WTC11 (cell line): ENCODE measurements around the gene BLCAP. TPM values are rescaled to one million over a fixed set of nuclear protein-coding genes. Genes with fewer than 3 reads are reported as not detected.
"Not testable (repeated sequence)": the region's sequence is repeated elsewhere in the genome, so short reads cannot be mapped to it uniquely, and the experiment has no call there.

Source experiments
- ATAC-seq: fragments of 200-7000 bp; cut with Tn5 transposase; 2 replicates; pipeline ENCODE4 v1.10.0; 2021; ENCODE audit warnings: mild to moderate bottlenecking, moderate library complexity
- CTCF ChIA-PET: fragments of 300-600 bp; sonication (Branson Sonifier 250); formaldehyde crosslinking; loops from one replicate; lab custom pipeline; 2021; ENCODE audit warnings: antibody characterized with exemption; lab: Charles Lee
- POLR2A ChIA-PET: fragments of 350-600 bp; sonication (Branson Sonifier 250); formaldehyde crosslinking; loops from one replicate; lab custom pipeline; 2021; ENCODE audit warnings: antibody characterized with exemption; lab: Charles Lee
- DNase-seq: peaks from one replicate; pipeline ENCODE4 v3.0.0; 2021; ENCODE audit warnings: low spot score
- H3K27ac Mint-ChIP-seq: 2 replicates; pipeline ENCODE4 v1.8.0; 2021; ENCODE audit warnings: mixed read lengths
- H3K27me3 Mint-ChIP-seq: 2 replicates; pipeline ENCODE4 v1.8.0; 2021; ENCODE audit warnings: low read depth, mild to moderate bottlenecking, moderate library complexity, mixed read lengths
- H3K36me3 Mint-ChIP-seq: 2 replicates; pipeline ENCODE4 v1.8.0; 2021; ENCODE audit warnings: mixed read lengths
- H3K4me1 Mint-ChIP-seq: 2 replicates; pipeline ENCODE4 v1.8.0; 2022; ENCODE audit warnings: mixed read lengths
- H3K4me3 Mint-ChIP-seq: 2 replicates; pipeline ENCODE4 v1.8.0; 2021; ENCODE audit warnings: mild to moderate bottlenecking, moderate library complexity, mixed read lengths
- H3K9me3 Mint-ChIP-seq: 2 replicates; pipeline ENCODE4 v1.8.0; 2021; ENCODE audit warnings: mixed read lengths
- AFF4 ChIP-seq: sonication (generic); formaldehyde crosslinking; IDR thresholded peaks from 2 replicates; pipeline ENCODE4 v1.8.1; 2023; ENCODE audit warnings: mild to moderate bottlenecking, missing genetic modification reagents, borderline replicate concordance
- ATF1 ChIP-seq: sonication (generic); formaldehyde crosslinking; IDR thresholded peaks from 2 replicates; pipeline ENCODE4 v1.8.1; 2023; ENCODE audit warnings: mild to moderate bottlenecking, moderate library complexity, missing genetic modification reagents
- CREM ChIP-seq: sonication (generic); formaldehyde crosslinking; IDR thresholded peaks from 2 replicates; pipeline ENCODE4 v1.8.1; 2022; ENCODE audit warnings: mild to moderate bottlenecking, missing genetic modification reagents, moderate library complexity
- ETV6 ChIP-seq: sonication (generic); formaldehyde crosslinking; IDR thresholded peaks from 2 replicates; pipeline ENCODE4 v1.8.1; 2022; ENCODE audit warnings: mild to moderate bottlenecking, missing genetic modification reagents
- HMGXB4 ChIP-seq: sonication (generic); formaldehyde crosslinking; IDR thresholded peaks from 2 replicates; pipeline ENCODE4 v1.8.1; 2023; ENCODE audit warnings: mild to moderate bottlenecking, moderate library complexity, missing genetic modification reagents
- IRF2 ChIP-seq: sonication (generic); formaldehyde crosslinking; IDR thresholded peaks from 2 replicates; pipeline ENCODE4 v1.8.0; 2022; ENCODE audit warnings: low read depth, missing genetic modification reagents, borderline replicate concordance
- JAZF1 ChIP-seq: fragments of 250-450 bp; sonication (Bioruptor Pico); IDR thresholded peaks from 2 replicates; pipeline ENCODE4 v1.9.0; 2021; ENCODE audit warnings: moderate library complexity, mild to moderate bottlenecking, inconsistent platforms
- SMAD3 ChIP-seq: sonication (generic); formaldehyde crosslinking; IDR thresholded peaks from 2 replicates; pipeline ENCODE4 v1.8.0; 2022; ENCODE audit warnings: missing genetic modification reagents, mild to moderate bottlenecking, borderline replicate concordance
- TCF7 ChIP-seq: sonication (generic); formaldehyde crosslinking; IDR thresholded peaks from 2 replicates; pipeline ENCODE4 v1.8.0; 2022; ENCODE audit warnings: mild to moderate bottlenecking, low read depth, missing genetic modification reagents, moderate library complexity
- TEAD1 ChIP-seq: sonication (generic); formaldehyde crosslinking; IDR thresholded peaks from 2 replicates; pipeline ENCODE4 v1.8.0; 2022; ENCODE audit warnings: mild to moderate bottlenecking, missing genetic modification reagents
- ZNF396 ChIP-seq: fragments of 250-450 bp; sonication (Bioruptor Pico); IDR thresholded peaks from 2 replicates; pipeline ENCODE4 v1.8.0; 2021; ENCODE audit warnings: mild to moderate bottlenecking, moderate library complexity, borderline replicate concordance
- ZNF423 ChIP-seq: fragments of 250-450 bp; sonication (Bioruptor Pico); IDR thresholded peaks from 2 replicates; pipeline ENCODE4 v2.1.2; 2022; ENCODE audit warnings: mild to moderate bottlenecking, moderate library complexity
- ZNF671 ChIP-seq: fragments of 250-450 bp; sonication (Bioruptor Pico); IDR thresholded peaks from 2 replicates; pipeline ENCODE4 v1.8.0; 2021; ENCODE audit warnings: mild to moderate bottlenecking
- total RNA-seq: library from RNA; stranded (reverse); gene quantifications from 3 replicates; pipeline ENCODE4 v1.2.3, GENCODE V29; 2021
- TF ChIP-seq, protein P1 (sequence below): sonication (generic); formaldehyde crosslinking; IDR thresholded peaks from 2 replicates; pipeline ENCODE4 v1.8.1; 2022; ENCODE audit warnings: missing genetic modification reagents, borderline replicate concordance
- TF ChIP-seq, protein P2 (sequence below): fragments of 250-450 bp; sonication (Bioruptor Pico); IDR thresholded peaks from 2 replicates; pipeline ENCODE4 v2.1.2; 2022; ENCODE audit warnings: mild to moderate bottlenecking, moderate library complexity
- TF ChIP-seq, protein P3 (sequence below): sonication (generic); formaldehyde crosslinking; IDR thresholded peaks from 2 replicates; pipeline ENCODE4 v1.8.1; 2023; ENCODE audit warnings: mild to moderate bottlenecking, missing genetic modification reagents

The BLCAP gene
- total RNA-seq, 1 experiment from 2014 or later: 85.6 TPM

DNA sequence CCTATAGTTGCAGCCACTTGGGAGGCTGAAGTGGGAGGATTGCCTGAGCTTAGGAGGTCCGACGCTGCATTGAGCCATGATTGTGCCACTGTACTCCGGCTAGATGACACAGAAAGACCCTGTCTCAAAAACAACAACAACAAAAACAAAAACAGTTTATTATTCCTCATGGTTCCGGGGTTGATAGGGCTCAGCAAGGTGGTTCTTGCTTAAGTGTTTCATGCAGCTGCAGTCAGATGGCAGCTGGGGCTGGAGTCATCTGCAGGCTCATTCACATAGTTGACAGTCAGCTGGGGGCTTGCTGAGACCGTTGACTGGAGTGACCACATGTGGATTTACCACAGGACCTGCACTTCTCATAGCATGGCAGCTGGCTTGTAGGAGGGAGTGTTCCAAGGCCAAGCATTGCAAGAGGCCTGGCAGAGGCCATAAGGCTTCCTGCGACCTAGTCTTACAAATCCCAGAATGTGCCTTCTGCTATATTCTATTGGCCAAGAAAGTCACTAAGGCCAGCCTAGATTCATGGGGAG is 35.5 kb downstream of the BLCAP start:
- Mint-ChIP-seq H3K27ac (no peak overlapping the region), H3K27me3 (no peaks in the 10 kb centered on the region; the same call in 1 of the 2 replicates), H3K4me3 (no peak overlapping the region), H3K36me3 (0 out of 2 replicates have a peak, but pooled peaks cover 3% of the 10 kb centered on the region), H3K4me1 (peaks cover 9% of the 10 kb centered on the region), H3K9me3 (peaks cover 11% of the 10 kb centered on the region)
- CTCF ChIA-PET: interaction anchor here (0.6 to 0.8 kb wide), 2 partner anchors 10 to 70 kb away, joined by 3 read pairs; no protein-coding TSS in a partner anchor
- TF ChIP-seq SMAD3 (CRISPR knock-in tag): no peak
- TF ChIP-seq ATF1: no peak
- TF ChIP-seq JAZF1: no peak
- TF ChIP-seq ETV6: no peak
- no peak for TF ChIP-seq HMGXB4
- TF ChIP-seq, protein P1, sequence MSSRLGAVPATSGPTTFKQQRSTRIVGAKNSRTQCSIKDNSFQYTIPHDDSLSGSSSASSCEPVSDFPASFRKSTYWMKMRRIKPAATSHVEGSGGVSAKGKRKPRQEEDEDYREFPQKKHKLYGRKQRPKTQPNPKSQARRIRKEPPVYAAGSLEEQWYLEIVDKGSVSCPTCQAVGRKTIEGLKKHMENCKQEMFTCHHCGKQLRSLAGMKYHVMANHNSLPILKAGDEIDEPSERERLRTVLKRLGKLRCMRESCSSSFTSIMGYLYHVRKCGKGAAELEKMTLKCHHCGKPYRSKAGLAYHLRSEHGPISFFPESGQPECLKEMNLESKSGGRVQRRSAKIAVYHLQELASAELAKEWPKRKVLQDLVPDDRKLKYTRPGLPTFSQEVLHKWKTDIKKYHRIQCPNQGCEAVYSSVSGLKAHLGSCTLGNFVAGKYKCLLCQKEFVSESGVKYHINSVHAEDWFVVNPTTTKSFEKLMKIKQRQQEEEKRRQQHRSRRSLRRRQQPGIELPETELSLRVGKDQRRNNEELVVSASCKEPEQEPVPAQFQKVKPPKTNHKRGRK (CRISPR knock-in tag): no peak
- no peak for TF ChIP-seq ZNF423 (CRISPR knock-in tag)
- ATAC-seq: no peak
- DNase-seq: no peak
- POLR2A ChIA-PET: no interaction called here

- DNase-seq (no peak), ATAC-seq (no peak)
- Mint-ChIP-seq H3K4me1 (peaks cover 22% of the 10 kb centered on the region), H3K4me3 (no peak overlapping the region), H3K36me3 (0 out of 2 replicates have a peak, but pooled peaks cover 3% of the 10 kb centered on the region), H3K27ac (no peak overlapping the region), H3K27me3 (no peaks in the 10 kb centered on the region; the same call in 1 of the 2 replicates), H3K9me3 (peaks cover 11% of the 10 kb centered on the region)
- ChIA-PET CTCF (no interaction called here), POLR2A (no interaction called here)
- 0 out of 2 replicates have a peak, but pooled peaks have one; percentile 40 for TF ChIP-seq ZNF671 (CRISPR knock-in tag)
- TF ChIP-seq, protein P2, sequence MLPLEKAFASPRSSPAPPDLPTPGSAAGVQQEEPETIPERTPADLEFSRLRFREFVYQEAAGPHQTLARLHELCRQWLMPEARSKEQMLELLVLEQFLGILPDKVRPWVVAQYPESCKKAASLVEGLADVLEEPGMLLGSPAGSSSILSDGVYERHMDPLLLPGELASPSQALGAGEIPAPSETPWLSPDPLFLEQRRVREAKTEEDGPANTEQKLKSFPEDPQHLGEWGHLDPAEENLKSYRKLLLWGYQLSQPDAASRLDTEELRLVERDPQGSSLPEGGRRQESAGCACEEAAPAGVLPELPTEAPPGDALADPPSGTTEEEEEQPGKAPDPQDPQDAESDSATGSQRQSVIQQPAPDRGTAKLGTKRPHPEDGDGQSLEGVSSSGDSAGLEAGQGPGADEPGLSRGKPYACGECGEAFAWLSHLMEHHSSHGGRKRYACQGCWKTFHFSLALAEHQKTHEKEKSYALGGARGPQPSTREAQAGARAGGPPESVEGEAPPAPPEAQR (CRISPR knock-in tag): no peak
These were observed 36.9 kb downstream of the BLCAP start for GRCh38 chr20:37490663-37491350.

DNA sequence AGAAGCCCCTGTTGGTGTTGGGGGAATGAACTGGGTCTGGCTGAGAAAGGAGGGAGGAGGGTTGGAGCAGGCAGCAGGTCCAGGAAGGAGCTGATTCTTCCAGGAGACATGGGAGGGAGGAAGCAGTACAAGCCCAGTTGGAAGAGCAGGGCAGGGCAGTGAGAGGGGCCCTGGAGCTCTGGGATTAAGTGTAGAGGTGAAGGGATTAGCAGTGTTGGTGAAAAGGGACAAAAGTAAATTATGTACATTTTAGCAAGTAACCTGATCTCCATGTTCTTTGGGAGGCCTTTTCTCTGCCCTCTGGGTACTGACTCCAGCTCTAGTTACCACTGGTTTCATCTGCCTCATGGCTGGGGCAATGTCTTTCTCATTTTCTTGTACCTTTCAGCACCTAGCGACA is 41.5 kb downstream of the BLCAP start:
- H3K27ac Mint-ChIP-seq, H3K4me3 Mint-ChIP-seq, H3K27me3 Mint-ChIP-seq, DNase-seq, POLR2A ChIA-PET, CTCF ChIA-PET: not testable (repeated sequence)
- Mint-ChIP-seq H3K36me3 (peaks cover 14% of the 10 kb centered on the region), H3K4me1 (peaks cover 30% of the 10 kb centered on the region), H3K9me3 (peaks cover 30% of the 10 kb centered on the region)
- peak; percentile 64 for ATAC-seq

- CTCF ChIA-PET: interaction anchor here (1.2 kb wide), 1 partner anchor 214 kb away, joined by 3 read pairs; no protein-coding TSS in a partner anchor
- TF ChIP-seq ZNF396 (no peak), IRF2 (no peak), CREM (CRISPR knock-in tag) (no peak), TCF7 (no peak), TEAD1 (CRISPR knock-in tag) (no peak), AFF4 (CRISPR knock-in tag) (no peak)
- TF ChIP-seq, protein P3, sequence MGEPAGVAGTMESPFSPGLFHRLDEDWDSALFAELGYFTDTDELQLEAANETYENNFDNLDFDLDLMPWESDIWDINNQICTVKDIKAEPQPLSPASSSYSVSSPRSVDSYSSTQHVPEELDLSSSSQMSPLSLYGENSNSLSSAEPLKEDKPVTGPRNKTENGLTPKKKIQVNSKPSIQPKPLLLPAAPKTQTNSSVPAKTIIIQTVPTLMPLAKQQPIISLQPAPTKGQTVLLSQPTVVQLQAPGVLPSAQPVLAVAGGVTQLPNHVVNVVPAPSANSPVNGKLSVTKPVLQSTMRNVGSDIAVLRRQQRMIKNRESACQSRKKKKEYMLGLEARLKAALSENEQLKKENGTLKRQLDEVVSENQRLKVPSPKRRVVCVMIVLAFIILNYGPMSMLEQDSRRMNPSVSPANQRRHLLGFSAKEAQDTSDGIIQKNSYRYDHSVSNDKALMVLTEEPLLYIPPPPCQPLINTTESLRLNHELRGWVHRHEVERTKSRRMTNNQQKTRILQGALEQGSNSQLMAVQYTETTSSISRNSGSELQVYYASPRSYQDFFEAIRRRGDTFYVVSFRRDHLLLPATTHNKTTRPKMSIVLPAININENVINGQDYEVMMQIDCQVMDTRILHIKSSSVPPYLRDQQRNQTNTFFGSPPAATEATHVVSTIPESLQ: no peak
These were observed 43.3 kb downstream of the BLCAP start for GRCh38 chr20:37484331-37484730.

More at GRCh38 chr20:37484331-37484730, 43.3 kb downstream of the BLCAP start:
- Mint-ChIP-seq H3K27ac (no peak overlapping the region), H3K27me3 (peaks cover 5% of the 10 kb centered on the region), H3K4me3 (no peak overlapping the region), H3K4me1 (peaks cover 33% of the 10 kb centered on the region), H3K36me3 (peaks cover 14% of the 10 kb centered on the region), H3K9me3 (peaks cover 33% of the 10 kb centered on the region)
- no peak for DNase-seq
- ATAC-seq: no peak
- POLR2A ChIA-PET: no interaction called here
